ENCODE data around the gene IL31RA. TPM values are rescaled to one million over a fixed set of nuclear protein-coding genes. Genes with fewer than 3 reads are reported as not detected.

Gene IL31RA
- total and polyA plus RNA-seq, 2 of the 13 experiments (the other 11 are each of a cell fraction or from before 2014, with no cell fraction given): not detected

DNA sequence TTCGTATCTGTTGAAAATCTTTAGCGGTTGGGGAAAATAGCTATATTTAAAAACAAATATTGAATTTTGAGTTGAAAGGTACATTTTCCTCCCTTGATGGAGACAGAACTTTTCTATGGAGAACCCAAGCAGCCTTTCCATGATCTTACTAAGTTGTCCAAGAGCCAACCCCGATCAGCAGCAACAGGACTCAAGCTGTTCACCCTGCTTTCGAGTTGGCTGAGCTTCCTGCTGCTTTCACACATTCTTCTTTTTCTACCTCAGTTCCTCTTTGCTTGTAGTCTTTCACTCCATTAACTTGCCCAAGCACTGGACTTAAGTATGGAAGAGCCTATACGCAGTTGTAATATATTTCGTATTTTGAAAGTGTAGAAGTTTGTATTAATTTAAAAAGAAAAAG lies 84.2 kb downstream of the IL31RA start:
- Histone ChIP-seq H3K79me2 (ENCODE audit: insufficient read depth, low read length) (no peaks in the 10 kb centered on the region), H3K9me3 (ENCODE audit: low read length) (no peaks in the 10 kb centered on the region), H3K4me3 (replicated peaks in 1 of 3; ENCODE audit: insufficient read depth in 1 of 3, low read depth in 2 of 3, low read length in 3 of 3) (no peak overlapping the region), H3K4me1 (ENCODE audit: insufficient read depth, low read length) (peaks cover 58% of the 10 kb centered on the region), H3K36me3 (replicated peaks in 1 of 2; ENCODE audit: control insufficient read depth in 1 of 2, insufficient read depth in 2 of 2, low read length in 2 of 2) (peaks cover 0 to 7% of the 10 kb centered on the region in 2 experiments; a peak in 3 of 5 replicates), H4K20me1 (ENCODE audit: insufficient read depth, low read length) (no peaks in the 10 kb centered on the region), H3K27ac (ENCODE audit: extremely low read length, insufficient read depth, low read length) (peak overlapping the region; percentile 92), H2AFZ (ENCODE audit: low read length) (no peak overlapping the region), H3K27me3 (ENCODE audit: control insufficient read depth in 1 of 2, insufficient read depth in 2 of 2, low read length in 2 of 2) (no peaks in the 10 kb centered on the region), H3K9ac (ENCODE audit: insufficient read depth, low read depth, low read length) (no peak overlapping the region), H3K4me2 (ENCODE audit: low read depth, low read length) (no peak overlapping the region)
- ChIA-PET CTCF (ENCODE audit: low intra/inter-chr PET ratio, low total read pairs) (interaction anchor here (1.9 to 2.5 kb wide), 2 partner anchors 266 to 334 kb away, joined by 22 to 24 read pairs; no protein-coding TSS in a partner anchor), POLR2A (interaction anchor here (1.1 to 3.1 kb wide), 4 partner anchors 60 to 266 kb away, joined by 3 to 18 read pairs (median 6); partner anchors contain the start of gene IL6ST)
- TF ChIP-seq RBM22 (optimal IDR thresholded peaks at IDR 0.05; ENCODE audit: low read length): peak; percentile 14
- TF ChIP-seq ZNF547 (CRISPR knock-in tag; IDR thresholded peaks at IDR 0.05): no peak
- 95% methylated on average over 6 of the region's 6 CpGs for WGBS (ENCODE audit: low lambda C conversion rate)
- intact Hi-C loops (cut with micrococcal nuclease; ENCODE audit: unreplicated experiment): loop anchor here (10.0 kb wide), 3 partner anchors 529 to 899 kb away; partner anchors contain the start of gene CDC20B
- no peak for DNase-seq (ENCODE audit: low spot score)
- BruUV-seq (replicated peaks): no TSS peak
- no peak for FAIRE-seq
- in situ Hi-C loops (cut with HindIII; ENCODE audit: extremely low pct_ligation_motif_present, low pct_unique_long_range_greater_than_20kb): loop anchor here (25.0 kb wide), 1 partner anchor 902 kb away; no protein-coding TSS in a partner anchor
- ATAC-seq: no peak

DNA sequence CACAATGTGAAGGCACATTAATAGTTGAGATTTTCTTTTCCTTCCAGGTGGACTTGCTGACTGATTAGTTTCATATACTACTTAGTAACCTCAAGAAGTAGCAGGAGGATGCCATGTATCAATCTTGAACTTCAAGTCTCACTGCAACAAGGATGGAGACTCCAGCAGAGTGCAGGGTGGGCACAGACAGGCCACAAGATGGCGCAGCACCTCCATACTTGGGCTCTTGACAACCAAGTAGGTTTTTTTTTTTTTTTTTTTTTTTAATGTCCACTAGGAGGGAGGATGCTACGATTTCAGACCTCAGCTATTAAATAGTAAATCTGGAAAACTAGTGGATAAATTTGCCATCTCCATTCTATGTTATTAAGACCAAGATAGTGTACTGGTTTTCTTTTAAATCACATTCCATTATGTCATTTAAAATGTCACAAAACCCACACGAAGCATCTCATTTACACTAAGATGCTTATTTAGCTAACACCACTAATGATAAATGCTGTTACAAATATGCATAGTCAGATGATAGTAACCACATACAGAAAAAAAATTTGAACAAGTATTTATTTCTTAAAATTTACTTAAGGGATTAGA lies 85.0 kb downstream of the IL31RA start:
- H2AFZ ChIP-seq (ENCODE audit: low read length): no peak overlapping the region
- 38% methylated on average over 3 of the region's 3 CpGs for WGBS (ENCODE audit: low lambda C conversion rate)
- H3K27me3 ChIP-seq (ENCODE audit: control insufficient read depth in 1 of 2, insufficient read depth in 2 of 2, low read length in 2 of 2): no peaks in the 10 kb centered on the region
- in situ Hi-C loops (cut with HindIII; ENCODE audit: extremely low pct_ligation_motif_present, low pct_unique_long_range_greater_than_20kb): loop anchor here (25.0 kb wide), 1 partner anchor 901 kb away; no protein-coding TSS in a partner anchor
- ATAC-seq: peak; percentile 12
- H3K27ac ChIP-seq (ENCODE audit: extremely low read length, insufficient read depth, low read length): no peak overlapping the region
- CTCF ChIA-PET (ENCODE audit: low intra/inter-chr PET ratio, low total read pairs): interaction anchor here (0.6 to 2.5 kb wide), 3 partner anchors 56 to 333 kb away, joined by 3 to 24 read pairs (median 22); no protein-coding TSS in a partner anchor
- H3K9me3 ChIP-seq (ENCODE audit: low read length): no peaks in the 10 kb centered on the region
- BruUV-seq (replicated peaks): no TSS peak
- no peaks in the 10 kb centered on the region for H4K20me1 ChIP-seq (ENCODE audit: insufficient read depth, low read length)
- intact Hi-C loops (cut with micrococcal nuclease; ENCODE audit: unreplicated experiment): loop anchor here (1.0 to 10.0 kb wide), 4 partner anchors 265 to 899 kb away; partner anchors contain the start of gene CDC20B
- peak; percentile 65 for DNase-seq (ENCODE audit: low spot score)
- POLR2A ChIA-PET: interaction anchor here (0.6 to 3.1 kb wide), 2 partner anchors 153 to 265 kb away, joined by 3 to 18 read pairs; no protein-coding TSS in a partner anchor
- no peak overlapping the region for H3K4me2 ChIP-seq (ENCODE audit: low read depth, low read length)
- peaks cover 49% of the 10 kb centered on the region for H3K4me1 ChIP-seq (ENCODE audit: insufficient read depth, low read length)
- H3K9ac ChIP-seq (ENCODE audit: insufficient read depth, low read depth, low read length): no peak overlapping the region
- peaks cover 2 to 15% of the 10 kb centered on the region in 2 experiments; a peak in 4 of 5 replicates for H3K36me3 ChIP-seq (replicated peaks in 1 of 2; ENCODE audit: control insufficient read depth in 1 of 2, insufficient read depth in 2 of 2, low read length in 2 of 2)
- no peak overlapping the region for H3K4me3 ChIP-seq (replicated peaks in 1 of 3; ENCODE audit: insufficient read depth in 1 of 3, low read depth in 2 of 3, low read length in 3 of 3)
- H3K79me2 ChIP-seq (ENCODE audit: insufficient read depth, low read length): no peaks in the 10 kb centered on the region
- no peak for FAIRE-seq
- TF ChIP-seq POLR2G (IDR thresholded peaks at IDR 0.05; ENCODE audit: low read depth, low read length) (peak; percentile 25; the same call in 1 of the 2 replicates), MED1 (CRISPR knock-in tag; IDR thresholded peaks at IDR 0.05) (peak; percentile 45; the same call in 1 of the 2 replicates), ZNF644 (CRISPR knock-in tag; IDR thresholded peaks at IDR 0.05; ENCODE audit: low read depth) (no peak), ZNF12 (CRISPR knock-in tag; IDR thresholded peaks at IDR 0.05) (no peak), ZNF136 (CRISPR knock-in tag; IDR thresholded peaks at IDR 0.05; ENCODE audit: low read depth) (no peak), PAF1 (CRISPR knock-in tag; IDR thresholded peaks at IDR 0.05) (no peak), THYN1 (CRISPR knock-in tag; IDR thresholded peaks at IDR 0.05; ENCODE audit: borderline replicate concordance, low read depth) (no peak), ZNF776 (CRISPR knock-in tag; IDR thresholded peaks at IDR 0.05) (no peak), KMT2A (CRISPR knock-in tag; IDR thresholded peaks at IDR 0.05) (0 out of 2 replicates have a peak, but pooled peaks have one; percentile 23), KAT8 (CRISPR knock-in tag; IDR thresholded peaks at IDR 0.05) (no peak), TARDBP (CRISPR knock-in tag; IDR thresholded peaks at IDR 0.05) (no peak), RARA (CRISPR knock-in tag; IDR thresholded peaks at IDR 0.05) (0 out of 2 replicates have a peak, but pooled peaks have one; percentile 11)
- TF ChIP-seq, protein P1, sequence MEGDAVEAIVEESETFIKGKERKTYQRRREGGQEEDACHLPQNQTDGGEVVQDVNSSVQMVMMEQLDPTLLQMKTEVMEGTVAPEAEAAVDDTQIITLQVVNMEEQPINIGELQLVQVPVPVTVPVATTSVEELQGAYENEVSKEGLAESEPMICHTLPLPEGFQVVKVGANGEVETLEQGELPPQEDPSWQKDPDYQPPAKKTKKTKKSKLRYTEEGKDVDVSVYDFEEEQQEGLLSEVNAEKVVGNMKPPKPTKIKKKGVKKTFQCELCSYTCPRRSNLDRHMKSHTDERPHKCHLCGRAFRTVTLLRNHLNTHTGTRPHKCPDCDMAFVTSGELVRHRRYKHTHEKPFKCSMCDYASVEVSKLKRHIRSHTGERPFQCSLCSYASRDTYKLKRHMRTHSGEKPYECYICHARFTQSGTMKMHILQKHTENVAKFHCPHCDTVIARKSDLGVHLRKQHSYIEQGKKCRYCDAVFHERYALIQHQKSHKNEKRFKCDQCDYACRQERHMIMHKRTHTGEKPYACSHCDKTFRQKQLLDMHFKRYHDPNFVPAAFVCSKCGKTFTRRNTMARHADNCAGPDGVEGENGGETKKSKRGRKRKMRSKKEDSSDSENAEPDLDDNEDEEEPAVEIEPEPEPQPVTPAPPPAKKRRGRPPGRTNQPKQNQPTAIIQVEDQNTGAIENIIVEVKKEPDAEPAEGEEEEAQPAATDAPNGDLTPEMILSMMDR (CRISPR knock-in tag; IDR thresholded peaks at IDR 0.05): peak; percentile 85

Data from HepG2 (cell line).